Measurements from ENCODE around the gene WSB2. TPM values are rescaled to one million over a fixed set of nuclear protein-coding genes. Genes with fewer than 3 reads are reported as not detected.

Gene WSB2
- total RNA-seq, 1 experiment from 2014 or later, result 55.9 TPM

DNA sequence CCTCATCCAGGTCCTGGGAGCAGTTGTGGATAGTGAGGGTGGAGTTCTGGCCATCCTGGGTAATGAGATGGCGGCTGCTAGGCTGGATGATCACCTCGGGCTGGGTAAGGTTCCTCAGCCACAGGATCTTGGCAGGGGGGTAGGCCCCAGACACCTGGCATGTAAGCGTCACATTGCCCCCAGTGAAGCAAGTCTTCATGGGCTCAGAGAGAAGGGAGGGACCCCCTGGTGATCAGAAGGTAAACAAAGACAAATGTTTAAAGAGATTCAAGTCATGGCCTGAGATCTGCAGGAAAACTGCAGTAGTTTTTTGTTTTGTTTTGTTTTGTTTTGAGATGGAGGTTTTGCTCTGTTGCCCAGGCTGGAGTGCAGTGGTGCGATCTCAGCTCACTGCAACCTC is 12.8 kb upstream of the WSB2 start:
- no peak overlapping the region for H3K4me3 Mint-ChIP-seq (ENCODE audit: unreplicated experiment)
- POLR2A ChIA-PET, result interaction anchor here (0.6 kb wide), 1 partner anchor 118 kb away, joined by 3 read pairs; no protein-coding TSS in a partner anchor
- TF ChIP-seq, protein P1, sequence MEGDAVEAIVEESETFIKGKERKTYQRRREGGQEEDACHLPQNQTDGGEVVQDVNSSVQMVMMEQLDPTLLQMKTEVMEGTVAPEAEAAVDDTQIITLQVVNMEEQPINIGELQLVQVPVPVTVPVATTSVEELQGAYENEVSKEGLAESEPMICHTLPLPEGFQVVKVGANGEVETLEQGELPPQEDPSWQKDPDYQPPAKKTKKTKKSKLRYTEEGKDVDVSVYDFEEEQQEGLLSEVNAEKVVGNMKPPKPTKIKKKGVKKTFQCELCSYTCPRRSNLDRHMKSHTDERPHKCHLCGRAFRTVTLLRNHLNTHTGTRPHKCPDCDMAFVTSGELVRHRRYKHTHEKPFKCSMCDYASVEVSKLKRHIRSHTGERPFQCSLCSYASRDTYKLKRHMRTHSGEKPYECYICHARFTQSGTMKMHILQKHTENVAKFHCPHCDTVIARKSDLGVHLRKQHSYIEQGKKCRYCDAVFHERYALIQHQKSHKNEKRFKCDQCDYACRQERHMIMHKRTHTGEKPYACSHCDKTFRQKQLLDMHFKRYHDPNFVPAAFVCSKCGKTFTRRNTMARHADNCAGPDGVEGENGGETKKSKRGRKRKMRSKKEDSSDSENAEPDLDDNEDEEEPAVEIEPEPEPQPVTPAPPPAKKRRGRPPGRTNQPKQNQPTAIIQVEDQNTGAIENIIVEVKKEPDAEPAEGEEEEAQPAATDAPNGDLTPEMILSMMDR (IDR thresholded peaks at IDR 0.05; ENCODE audit: unreplicated experiment), result no peak
- BruUV-seq (replicated peaks), result no TSS peak
- intact Hi-C loops (cut with micrococcal nuclease), result no loop called here
- no peaks in the 10 kb centered on the region for H3K27me3 Mint-ChIP-seq (ENCODE audit: insufficient read depth, unreplicated experiment)
- H3K9me3 Mint-ChIP-seq (ENCODE audit: unreplicated experiment), result no peaks in the 10 kb centered on the region
- no peaks in the 10 kb centered on the region for H3K4me1 Mint-ChIP-seq (ENCODE audit: insufficient read depth, unreplicated experiment)
- no peak for DNase-seq (ENCODE audit: unreplicated experiment)
- no peak overlapping the region for H3K27ac Mint-ChIP-seq (ENCODE audit: low read depth, unreplicated experiment)
- peaks cover 6% of the 10 kb centered on the region for H3K36me3 Mint-ChIP-seq (ENCODE audit: insufficient read depth, unreplicated experiment)
- CTCF ChIA-PET, result no interaction called here

GRCh38 chr12:118070650-118071049 is 9.7 kb upstream of the WSB2 start:
- no peaks in the 10 kb centered on the region for H3K27me3 Mint-ChIP-seq (ENCODE audit: insufficient read depth, unreplicated experiment)
- H3K4me3 Mint-ChIP-seq (ENCODE audit: unreplicated experiment), result no peak overlapping the region
- peaks cover 6% of the 10 kb centered on the region for H3K36me3 Mint-ChIP-seq (ENCODE audit: insufficient read depth, unreplicated experiment)
- no peaks in the 10 kb centered on the region for H3K9me3 Mint-ChIP-seq (ENCODE audit: unreplicated experiment)
- intact Hi-C loops (cut with micrococcal nuclease), result no loop called here
- ChIA-PET CTCF (interaction anchor here (0.6 to 0.7 kb wide), 2 partner anchors 16 to 22 kb away, joined by 4 to 5 read pairs; no protein-coding TSS in a partner anchor), POLR2A (no interaction called here)
- H3K27ac Mint-ChIP-seq (ENCODE audit: low read depth, unreplicated experiment), result no peak overlapping the region
- H3K4me1 Mint-ChIP-seq (ENCODE audit: insufficient read depth, unreplicated experiment), result no peaks in the 10 kb centered on the region
- TF ChIP-seq, protein P1 (IDR thresholded peaks at IDR 0.05; ENCODE audit: unreplicated experiment), result no peak
- no peak for DNase-seq (ENCODE audit: unreplicated experiment)
- BruUV-seq (replicated peaks), result no TSS peak

DNA sequence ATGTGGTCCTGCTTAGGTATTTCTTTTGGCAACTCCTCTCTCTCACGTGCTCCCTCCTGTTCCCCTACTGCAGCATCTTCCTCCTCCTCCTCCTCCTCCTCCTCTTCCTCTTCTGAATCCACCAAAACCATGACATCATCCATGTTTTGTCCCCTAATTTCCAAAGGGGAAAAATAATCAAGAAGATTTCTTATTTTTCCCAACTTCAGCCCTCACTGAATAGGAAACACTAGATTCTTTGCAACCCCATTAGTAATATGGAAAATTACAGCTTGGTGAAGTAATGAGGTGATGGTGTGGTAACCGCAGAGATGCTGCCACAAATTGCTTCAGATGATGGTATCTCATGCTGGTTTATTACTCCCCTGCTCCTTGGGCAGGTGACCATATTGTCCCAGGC is 7.5 kb upstream of the WSB2 start:
- Mint-ChIP-seq H3K4me1 (ENCODE audit: insufficient read depth, unreplicated experiment) (no peaks in the 10 kb centered on the region), H3K9me3 (ENCODE audit: unreplicated experiment) (no peaks in the 10 kb centered on the region), H3K36me3 (ENCODE audit: insufficient read depth, unreplicated experiment) (no peaks in the 10 kb centered on the region), H3K4me3 (ENCODE audit: unreplicated experiment) (no peak overlapping the region), H3K27me3 (ENCODE audit: insufficient read depth, unreplicated experiment) (no peaks in the 10 kb centered on the region), H3K27ac (ENCODE audit: low read depth, unreplicated experiment) (no peak overlapping the region)
- TF ChIP-seq, protein P1 (IDR thresholded peaks at IDR 0.05; ENCODE audit: unreplicated experiment), result no peak
- intact Hi-C loops (cut with micrococcal nuclease), result no loop called here
- CTCF ChIA-PET, result no interaction called here
- no TSS peak for BruUV-seq (replicated peaks)
- no peak for DNase-seq (ENCODE audit: unreplicated experiment)
- POLR2A ChIA-PET, result no interaction called here

DNA sequence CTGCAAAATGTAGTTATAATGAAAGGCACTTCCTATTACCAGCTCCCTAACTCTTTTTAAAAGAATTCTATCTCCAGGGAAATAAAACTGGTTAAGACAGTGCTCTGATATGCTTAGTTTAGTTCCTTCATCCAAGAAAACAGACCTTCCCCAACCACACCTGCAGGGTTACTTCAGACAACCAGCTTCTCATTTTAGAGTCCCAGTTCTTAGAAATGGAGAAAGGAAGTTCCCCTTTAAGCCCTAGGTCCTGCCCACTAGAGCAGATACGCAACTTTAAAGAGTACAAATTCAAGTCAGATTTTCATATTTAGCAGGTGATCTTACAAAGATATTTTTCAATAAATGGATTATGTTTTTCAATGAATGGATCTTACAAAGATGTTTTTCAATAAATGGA is 4.4 kb upstream of the WSB2 start:
- no TSS peak for BruUV-seq (replicated peaks)
- peaks cover 7% of the 10 kb centered on the region for H3K36me3 Mint-ChIP-seq (ENCODE audit: insufficient read depth, unreplicated experiment)
- no peak for DNase-seq (ENCODE audit: unreplicated experiment)
- peaks cover 10% of the 10 kb centered on the region for H3K4me1 Mint-ChIP-seq (ENCODE audit: insufficient read depth, unreplicated experiment)
- H3K4me3 Mint-ChIP-seq (ENCODE audit: unreplicated experiment), result no peak overlapping the region
- ChIA-PET POLR2A (interaction anchor here (0.8 to 6.6 kb wide), 5 partner anchors 9 to 71 kb away, joined by 3 to 49 read pairs (median 3); partner anchors contain the start of genes PEBP1, RFC5 and VSIG10), CTCF (interaction anchor here (0.6 to 4.3 kb wide), 8 partner anchors 48 to 853 kb away, joined by 3 to 11 read pairs (median 4); no protein-coding TSS in a partner anchor)
- H3K27ac Mint-ChIP-seq (ENCODE audit: low read depth, unreplicated experiment), result no peak overlapping the region
- H3K9me3 Mint-ChIP-seq (ENCODE audit: unreplicated experiment), result no peaks in the 10 kb centered on the region
- TF ChIP-seq, protein P1 (IDR thresholded peaks at IDR 0.05; ENCODE audit: unreplicated experiment), result no peak
- intact Hi-C loops (cut with micrococcal nuclease), result no loop called here
- no peaks in the 10 kb centered on the region for H3K27me3 Mint-ChIP-seq (ENCODE audit: insufficient read depth, unreplicated experiment)

Data from MCF 10A (cell line).